CD14-positive monocyte (primary cell): Measurements from ENCODE around the gene PRIMPOL. TPM values are rescaled to one million over a fixed set of nuclear protein-coding genes. Genes with fewer than 3 reads are reported as not detected.

Source experiments
- DNase-seq, 3 donors: peaks; one replicate each; pipeline ENCODE4 v3.0.0-alpha.2; 2011 to 2022
- H2AFZ ChIP-seq: 2 replicates; pipeline ENCODE4 v1.6.0; 2012; ENCODE audit warnings: mild to moderate bottlenecking, low read depth, low read length, inconsistent platforms; ENCODE audit not compliant: insufficient read depth, poor library complexity, severe bottlenecking
- H3K27ac ChIP-seq, 2 donors: 1 replicate in 1 of 2; 2 replicates in 1 of 2; pipeline ENCODE4 v1.5.1; 2012 to 2013; ENCODE audit warnings: low read length in 2 of 2, control low read depth in 1 of 2, inconsistent platforms in 1 of 2, low read depth in 1 of 2, mild to moderate bottlenecking in 1 of 2
- H3K27me3 ChIP-seq, 2 donors: one replicate each; pipeline versions ENCODE4 v1.6.0 to v1.6.1; 2011 to 2013; ENCODE audit warnings: low read length in 2 of 2; ENCODE audit not compliant: control insufficient read depth in 2 of 2, insufficient read depth in 2 of 2
- H3K36me3 ChIP-seq, 2 donors: replicated peaks in 1 of 2; 1 replicate in 1 of 2; 2 replicates in 1 of 2; pipeline versions ENCODE4 v1.5.1 to v1.6.1; 2012 to 2013; ENCODE audit warnings: low read length in 2 of 2, control low read depth in 1 of 2, inconsistent platforms in 1 of 2, mild to moderate bottlenecking in 1 of 2; ENCODE audit not compliant: insufficient read depth in 2 of 2, control insufficient read depth in 1 of 2
- H3K4me1 ChIP-seq, 2 donors: 1 replicate in 1 of 2; 2 replicates in 1 of 2; pipeline versions ENCODE4 v1.5.1 to v1.6.1; 2012 to 2013; ENCODE audit warnings: low read length in 2 of 2, control low read depth in 1 of 2, inconsistent platforms in 1 of 2, mild to moderate bottlenecking in 1 of 2, moderate library complexity in 1 of 2; ENCODE audit not compliant: insufficient read depth in 2 of 2, control insufficient read depth in 1 of 2
- H3K4me2 ChIP-seq: replicated peaks from 2 replicates; pipeline ENCODE3; 2012; ENCODE audit warnings: low read length, moderate library complexity, mild to moderate bottlenecking; ENCODE audit not compliant: poor library complexity, severe bottlenecking; ENCODE audit errors: extremely low read depth
- H3K4me3 ChIP-seq, 3 experiments: fragments of 200-600 bp in 1 of 3; sonication (generic) in 1 of 3; replicated peaks in 1 of 3; 1 replicate in 2 of 3; 2 replicates in 1 of 3; pipeline ENCODE4 v1.5.1; 2011 to 2013; ENCODE audit warnings: low read length in 3 of 3, mild to moderate bottlenecking in 3 of 3, control low read depth in 2 of 3, low read depth in 2 of 3, inconsistent platforms in 1 of 3, moderate library complexity in 1 of 3
- H3K79me2 ChIP-seq: 2 replicates; pipeline ENCODE4 v1.6.0; 2012; ENCODE audit warnings: mild to moderate bottlenecking, control low read depth, inconsistent platforms, low read length, moderate library complexity; ENCODE audit not compliant: insufficient read depth
- H3K9ac ChIP-seq: 2 replicates; pipeline ENCODE4 v1.6.0; 2017; ENCODE audit warnings: low read length, mild to moderate bottlenecking; ENCODE audit not compliant: insufficient read depth, poor library complexity, severe bottlenecking
- H3K9me3 ChIP-seq, 2 donors: replicated peaks in 1 of 2; 1 replicate in 1 of 2; 2 replicates in 1 of 2; pipeline versions ENCODE4 v1.5.1 to v1.6.1; 2012 to 2013; ENCODE audit warnings: low read length in 2 of 2, control low read depth in 1 of 2; ENCODE audit not compliant: control insufficient read depth in 1 of 2, insufficient read depth in 1 of 2
- H4K20me1 ChIP-seq: 2 replicates; pipeline ENCODE4 v1.6.0; 2012; ENCODE audit warnings: mild to moderate bottlenecking, low read length, control low read depth, moderate library complexity; ENCODE audit not compliant: insufficient read depth
- H3K27ac Mint-ChIP-seq, 7 donors: one replicate each; pipeline ENCODE4 v1.8.0; 2020; ENCODE audit warnings: mild to moderate bottlenecking in 7 of 7, mixed read lengths in 7 of 7, moderate library complexity in 6 of 7, inconsistent platforms in 2 of 7
- H3K27me3 Mint-ChIP-seq, 3 donors: one replicate each; pipeline ENCODE4 v1.8.0; 2021 to 2022; ENCODE audit warnings: low read depth in 3 of 3, mild to moderate bottlenecking in 3 of 3, mixed read lengths in 3 of 3, moderate library complexity in 3 of 3, inconsistent platforms in 1 of 3
- H3K36me3 Mint-ChIP-seq, 2 donors: one replicate each; pipeline ENCODE4 v1.8.0; 2020; ENCODE audit warnings: mixed read lengths in 2 of 2, inconsistent platforms in 1 of 2, mild to moderate bottlenecking in 1 of 2
- H3K4me1 Mint-ChIP-seq: one replicate; pipeline ENCODE4 v1.8.0; 2020; ENCODE audit warnings: mild to moderate bottlenecking, mixed read lengths
- H3K4me3 Mint-ChIP-seq, 2 donors: one replicate each; pipeline ENCODE4 v1.8.0; 2020; ENCODE audit warnings: mild to moderate bottlenecking in 2 of 2, mixed read lengths in 2 of 2, moderate library complexity in 1 of 2
- H3K9me3 Mint-ChIP-seq, 7 donors: one replicate each; pipeline ENCODE4 v1.8.0; 2020 to 2022; ENCODE audit warnings: mixed read lengths in 7 of 7, mild to moderate bottlenecking in 6 of 7, moderate library complexity in 6 of 7, inconsistent platforms in 2 of 7
- CTCF ChIP-seq: fragments of 200-600 bp; IDR thresholded peaks from one replicate; pipeline ENCODE4 v1.8.0; 2022; ENCODE audit warnings: antibody characterized with exemption, mild to moderate bottlenecking
- whole genome bisulfite sequencing: methylation state at CpG from one replicate; pipeline ENCODE4 v1.1.5; 2013; ENCODE audit warnings: missing lambda C conversion rate; ENCODE audit not compliant: insufficient coverage; 5-methylcytosine and 5-hydroxymethylcytosine counted together
- intact Hi-C, 2 donors: fragments of 100-400 bp; cut with micrococcal nuclease; formaldehyde crosslinking; loops; one replicate each; pipeline versions ENCODE4 v1.15.0 to v1.15.1; 2023
- polyA plus RNA-seq, 3 donors: library from polyadenylated mRNA; depleted of rRNA in 1 of 3; unstranded in 2 of 3; stranded (reverse) in 1 of 3; fragments of 300-500 nt in 2 of 3; fragments of >200 nt in 1 of 3; fragmentation: Illumina TruSeq in 2 of 3; gene quantifications; 1 replicate in 2 of 3; 2 replicates in 1 of 3; pipeline ENCODE4 v1.2.3, GENCODE V29; 2012 to 2021

Gene PRIMPOL
- polyA plus RNA-seq, 3 donors = 7.0 to 10.5 (median 10.0) TPM

GRCh38 chr4:184688447-184688846 lies 38.9 kb downstream of the PRIMPOL start:
- H3K4me2 ChIP-seq = no peak overlapping the region
- peaks cover 16% of the 10 kb centered on the region for H3K4me1 Mint-ChIP-seq
- H3K27me3 ChIP-seq = no peaks in the 10 kb centered on the region
- no peak overlapping the region for H3K27ac Mint-ChIP-seq
- H3K36me3 Mint-ChIP-seq = peaks cover 35 to 42% of the 10 kb centered on the region in 2 donors
- H3K9me3 Mint-ChIP-seq = no peaks in the 10 kb centered on the region
- H3K9ac ChIP-seq = no peak overlapping the region
- TF ChIP-seq CTCF = no peak
- 38% methylated on average over 8 of the region's 11 CpGs for WGBS
- intact Hi-C loops = no loop called here
- peak; percentile 8 to 69 (median 9) for DNase-seq
- no peak overlapping the region for H3K4me3 Mint-ChIP-seq
- no peak overlapping the region for H3K27ac ChIP-seq
- H3K27me3 Mint-ChIP-seq = no peaks in the 10 kb centered on the region
- peaks cover 14 to 16% of the 10 kb centered on the region in 2 donors for H3K4me1 ChIP-seq
- no peaks in the 10 kb centered on the region for H3K79me2 ChIP-seq
- no peaks in the 10 kb centered on the region for H3K9me3 ChIP-seq
- H2AFZ ChIP-seq = no peak overlapping the region
- no peak overlapping the region for H3K4me3 ChIP-seq
- H4K20me1 ChIP-seq = no peaks in the 10 kb centered on the region
- peaks cover 11 to 15% of the 10 kb centered on the region in 2 donors for H3K36me3 ChIP-seq

GRCh38 chr4:184689681-184690080 lies 40.1 kb downstream of the PRIMPOL start:
- no peak overlapping the region for H3K4me3 Mint-ChIP-seq

More at GRCh38 chr4:184689681-184690080, 40.1 kb downstream of the PRIMPOL start:
- H3K79me2 ChIP-seq = no peaks in the 10 kb centered on the region
- H4K20me1 ChIP-seq = no peaks in the 10 kb centered on the region
- H3K36me3 ChIP-seq = peaks cover 14 to 27% of the 10 kb centered on the region in 2 donors
- Mint-ChIP-seq H3K27me3 (no peaks in the 10 kb centered on the region), H3K9me3 (no peaks in the 10 kb centered on the region), H3K27ac (peak overlapping the region in 1 of 7 donors; percentile 57), H3K36me3 (peaks cover 47 to 52% of the 10 kb centered on the region in 2 donors), H3K4me1 (peaks cover 13% of the 10 kb centered on the region)
- no peak overlapping the region for H3K4me2 ChIP-seq
- H3K9me3 ChIP-seq = no peaks in the 10 kb centered on the region
- WGBS = no CpG with 5 or more reads among the region's 5 CpGs
- H3K4me1 ChIP-seq = peaks cover 8 to 11% of the 10 kb centered on the region in 2 donors
- no peak overlapping the region for H3K9ac ChIP-seq
- DNase-seq = no peak
- TF ChIP-seq CTCF = no peak
- no peak overlapping the region for H2AFZ ChIP-seq
- H3K4me3 ChIP-seq = no peak overlapping the region
- intact Hi-C loops = no loop called here
- H3K27me3 ChIP-seq = no peaks in the 10 kb centered on the region
- no peak overlapping the region for H3K27ac ChIP-seq
